Progenitor cell of endocrine pancreas (in vitro differentiated cells): ENCODE results near the gene SALL1. TPM values are rescaled to one million over a fixed set of nuclear protein-coding genes. Genes with fewer than 3 reads are reported as not detected.

Experiments
- DNase-seq: peaks from one replicate; pipeline ENCODE4 v3.0.0; 2021; ENCODE audit warnings: low spot score; ENCODE audit not compliant: unreplicated experiment
- H3K27ac Mint-ChIP-seq: 2 replicates; pipeline ENCODE4 v1.8.0; 2021; ENCODE audit warnings: mild to moderate bottlenecking, moderate library complexity, mixed read lengths
- H3K27me3 Mint-ChIP-seq: 2 replicates; pipeline ENCODE4 v1.8.0; 2021; ENCODE audit warnings: mixed read lengths
- H3K36me3 Mint-ChIP-seq: 2 replicates; pipeline ENCODE4 v1.8.0; 2022; ENCODE audit warnings: mixed read lengths; ENCODE audit not compliant: insufficient read depth
- H3K4me1 Mint-ChIP-seq: 2 replicates; pipeline ENCODE4 v1.8.0; 2021; ENCODE audit warnings: low read depth, mixed read lengths
- H3K4me3 Mint-ChIP-seq: 2 replicates; pipeline ENCODE4 v1.8.0; 2021; ENCODE audit warnings: low read depth, mild to moderate bottlenecking, moderate library complexity, mixed read lengths
- H3K9me3 Mint-ChIP-seq: 2 replicates; pipeline ENCODE4 v1.8.0; 2021; ENCODE audit warnings: low read depth, mixed read lengths
- total RNA-seq: library from RNA; stranded (reverse); gene quantifications from 2 replicates; pipeline ENCODE4 v1.2.1, GENCODE V29; 2021
- TF ChIP-seq, protein P1 (sequence below): fragments of 200-600 bp; sonication (generic); IDR thresholded peaks from one replicate; pipeline ENCODE4 v1.5.0; 2021; ENCODE audit warnings: antibody characterized with exemption, mild to moderate bottlenecking; ENCODE audit not compliant: unreplicated experiment

The SALL1 gene
- total RNA-seq, 1 donor from 2014 or later: 11.0 TPM

DNA sequence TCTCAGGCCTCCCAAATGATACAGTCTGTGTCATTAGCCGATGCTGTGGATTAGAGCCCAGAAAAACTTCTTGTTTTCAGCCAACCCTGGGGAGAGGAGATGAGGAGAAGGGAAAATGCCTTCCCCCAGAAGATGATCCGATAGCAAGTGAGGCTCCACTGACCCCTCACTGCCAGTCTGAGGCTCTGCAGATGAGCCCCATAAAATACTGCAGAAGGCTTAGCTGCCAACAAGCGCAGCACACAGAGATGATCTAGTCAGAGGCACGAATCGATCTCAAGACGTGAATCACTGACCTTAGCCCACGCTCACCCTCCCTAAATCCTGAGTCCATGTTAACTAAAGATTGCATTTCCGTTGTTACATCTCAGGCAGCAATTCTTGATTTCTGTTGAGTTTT is 31.5 kb downstream of the SALL1 start:
- Mint-ChIP-seq H3K36me3 (no peaks in the 10 kb centered on the region), H3K4me3 (no peak overlapping the region), H3K27ac (no peak overlapping the region), H3K9me3 (no peaks in the 10 kb centered on the region), H3K4me1 (peaks cover 18% of the 10 kb centered on the region), H3K27me3 (peaks cover 54% of the 10 kb centered on the region)
- DNase-seq: no peak
- TF ChIP-seq, protein P1, sequence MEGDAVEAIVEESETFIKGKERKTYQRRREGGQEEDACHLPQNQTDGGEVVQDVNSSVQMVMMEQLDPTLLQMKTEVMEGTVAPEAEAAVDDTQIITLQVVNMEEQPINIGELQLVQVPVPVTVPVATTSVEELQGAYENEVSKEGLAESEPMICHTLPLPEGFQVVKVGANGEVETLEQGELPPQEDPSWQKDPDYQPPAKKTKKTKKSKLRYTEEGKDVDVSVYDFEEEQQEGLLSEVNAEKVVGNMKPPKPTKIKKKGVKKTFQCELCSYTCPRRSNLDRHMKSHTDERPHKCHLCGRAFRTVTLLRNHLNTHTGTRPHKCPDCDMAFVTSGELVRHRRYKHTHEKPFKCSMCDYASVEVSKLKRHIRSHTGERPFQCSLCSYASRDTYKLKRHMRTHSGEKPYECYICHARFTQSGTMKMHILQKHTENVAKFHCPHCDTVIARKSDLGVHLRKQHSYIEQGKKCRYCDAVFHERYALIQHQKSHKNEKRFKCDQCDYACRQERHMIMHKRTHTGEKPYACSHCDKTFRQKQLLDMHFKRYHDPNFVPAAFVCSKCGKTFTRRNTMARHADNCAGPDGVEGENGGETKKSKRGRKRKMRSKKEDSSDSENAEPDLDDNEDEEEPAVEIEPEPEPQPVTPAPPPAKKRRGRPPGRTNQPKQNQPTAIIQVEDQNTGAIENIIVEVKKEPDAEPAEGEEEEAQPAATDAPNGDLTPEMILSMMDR: no peak

DNA sequence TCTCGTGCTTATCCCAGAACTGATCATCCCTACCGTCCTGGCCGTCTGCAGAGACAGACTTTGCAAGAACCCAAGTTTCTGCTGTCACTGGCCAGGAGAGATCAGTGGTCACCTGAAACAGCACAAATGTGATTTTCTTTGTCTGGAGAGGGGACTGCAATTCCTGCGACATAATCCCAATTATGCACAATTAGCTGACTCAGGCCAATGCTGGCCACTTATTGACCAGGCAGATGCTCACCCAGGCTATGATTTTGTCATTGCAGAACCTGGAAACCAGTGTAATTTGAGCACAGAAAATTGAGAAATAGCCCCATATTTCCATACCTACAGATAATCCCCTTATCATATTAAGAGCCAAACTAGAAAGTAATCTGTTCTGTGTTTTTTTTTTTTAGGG is 34.7 kb downstream of the SALL1 start:
- H3K9me3 Mint-ChIP-seq: no peaks in the 10 kb centered on the region
- peak overlapping the region; percentile 26 for H3K27ac Mint-ChIP-seq
- no peak for DNase-seq
- H3K27me3 Mint-ChIP-seq: peaks cover 61% of the 10 kb centered on the region
- no peaks in the 10 kb centered on the region for H3K36me3 Mint-ChIP-seq
- TF ChIP-seq, protein P1: no peak
- H3K4me1 Mint-ChIP-seq: peaks cover 22% of the 10 kb centered on the region
- no peak overlapping the region for H3K4me3 Mint-ChIP-seq

DNA sequence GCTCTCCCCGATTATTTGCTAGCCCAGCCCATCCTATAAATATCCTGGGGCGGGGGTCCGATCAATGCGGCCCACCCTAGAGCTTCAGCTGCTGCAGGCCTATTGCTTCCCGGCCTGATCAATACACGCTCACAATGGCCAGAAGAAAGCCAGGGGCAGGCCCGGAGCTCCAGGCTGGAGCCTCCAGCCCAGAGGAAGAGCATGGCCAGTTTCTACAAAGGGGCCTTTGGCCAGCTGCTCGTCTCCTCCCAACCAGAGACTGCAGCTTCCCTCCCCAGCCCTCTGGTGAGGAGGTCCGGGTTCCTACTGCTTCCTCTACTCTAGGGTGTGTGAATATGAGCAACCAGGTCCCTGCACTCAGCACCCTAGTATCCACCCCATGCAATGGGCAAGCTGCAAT is 36.7 kb downstream of the SALL1 start:
- Mint-ChIP-seq H3K36me3 (no peaks in the 10 kb centered on the region), H3K4me3 (peak overlapping the region; percentile 24), H3K27me3 (peaks cover 69% of the 10 kb centered on the region), H3K9me3 (no peaks in the 10 kb centered on the region), H3K4me1 (peaks cover 15% of the 10 kb centered on the region), H3K27ac (peak overlapping the region; percentile 80)
- peak; percentile 15 for DNase-seq
- TF ChIP-seq, protein P1: no peak

DNA sequence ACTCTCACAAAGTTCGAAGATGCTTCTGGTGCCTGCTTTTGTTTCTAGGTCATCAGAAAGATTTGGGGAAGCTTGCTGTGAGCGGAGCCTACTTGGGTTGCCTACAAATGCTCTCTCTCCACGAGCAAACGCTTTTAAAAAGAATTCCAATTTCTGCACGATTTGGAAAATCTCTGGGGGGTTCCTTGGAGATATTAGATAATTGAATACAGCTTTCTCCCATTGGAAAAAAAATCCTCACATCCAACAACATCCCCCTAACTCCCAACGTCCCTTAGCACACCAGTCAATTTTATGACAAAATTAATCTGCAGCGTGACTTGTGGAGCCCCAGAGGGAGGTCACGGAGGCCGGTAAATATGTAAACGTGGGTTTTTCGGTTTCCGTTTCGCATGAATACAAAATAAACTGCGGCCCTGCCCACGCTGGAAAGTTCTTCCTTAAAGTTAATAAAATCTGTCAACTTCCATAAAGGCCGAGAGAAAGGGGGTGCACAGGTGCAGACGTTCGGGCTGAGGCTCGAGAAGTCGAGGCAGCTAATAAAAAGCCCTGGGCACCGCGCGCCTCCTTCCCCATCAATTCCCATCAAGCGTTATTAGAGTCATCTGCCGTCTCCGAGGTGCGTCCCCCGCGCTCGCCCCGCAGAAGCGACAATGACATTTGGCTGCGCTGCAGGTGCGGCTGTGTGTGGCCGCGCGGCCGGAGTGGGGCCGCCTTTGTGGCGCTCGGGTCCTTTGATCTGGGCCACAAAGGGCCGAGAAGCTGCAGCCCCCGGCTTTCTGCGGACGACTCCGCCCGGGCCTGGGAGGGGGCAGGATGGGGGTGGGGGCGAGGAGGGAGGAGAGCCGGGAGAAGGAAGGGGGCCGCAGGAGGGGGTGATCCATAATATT is 37.6 kb downstream of the SALL1 start:
- peaks cover 14% of the 10 kb centered on the region for H3K4me1 Mint-ChIP-seq
- H3K27ac Mint-ChIP-seq: no peak overlapping the region
- peaks cover 69% of the 10 kb centered on the region for H3K27me3 Mint-ChIP-seq
- TF ChIP-seq, protein P1: no peak
- H3K9me3 Mint-ChIP-seq: peaks cover 5% of the 10 kb centered on the region
- H3K36me3 Mint-ChIP-seq: no peaks in the 10 kb centered on the region
- DNase-seq: no peak
- H3K4me3 Mint-ChIP-seq: peak overlapping the region; percentile 31

DNA sequence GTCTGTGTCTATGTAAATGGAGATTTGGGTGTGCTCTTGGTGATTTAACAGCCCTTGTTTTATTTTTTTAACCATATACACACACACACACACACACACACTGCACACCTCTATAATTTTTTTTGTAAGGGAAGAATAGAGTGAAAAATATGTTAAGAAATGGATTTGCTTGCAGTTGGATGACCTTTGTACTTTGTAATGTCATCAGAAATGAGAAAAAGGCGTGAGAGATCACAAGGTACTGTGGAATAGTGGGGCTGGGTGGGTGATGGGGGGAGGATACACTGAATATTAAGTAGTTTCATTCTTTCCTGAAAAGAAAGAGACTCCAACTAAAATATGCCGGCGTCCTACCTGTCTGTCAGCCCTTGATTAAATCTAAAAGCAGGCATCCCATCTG is 38.7 kb downstream of the SALL1 start:
- Mint-ChIP-seq H3K4me3 (no peak overlapping the region), H3K27ac (no peak overlapping the region), H3K4me1 (peaks cover 14% of the 10 kb centered on the region), H3K36me3 (no peaks in the 10 kb centered on the region), H3K9me3 (peaks cover 5% of the 10 kb centered on the region), H3K27me3 (peaks cover 64% of the 10 kb centered on the region)
- DNase-seq: no peak
- TF ChIP-seq, protein P1: no peak
